Ovary (tissue), 9 donors: ENCODE results near the gene METTL3. TPM values are rescaled to one million over a fixed set of nuclear protein-coding genes. Genes with fewer than 3 reads are reported as not detected.

ENCODE experiments used
- DNase-seq, 5 donors: peaks; one replicate each; pipeline ENCODE4 v3.0.0-alpha.2; 2019 to 2020
- H3K27ac ChIP-seq, 2 donors: fragments of 200-600 bp; one replicate each; pipeline versions ENCODE4 v1.5.1 to v1.8.0; 2019 to 2022
- H3K27me3 ChIP-seq: fragments of 200-600 bp; one replicate; pipeline ENCODE4 v1.8.0; 2022
- H3K36me3 ChIP-seq: fragments of 200-600 bp; sonication (generic); one replicate; pipeline ENCODE4 v1.5.1; 2019
- H3K4me1 ChIP-seq: one replicate; pipeline ENCODE4 v1.8.1; 2013; ENCODE audit warnings: mild to moderate bottlenecking, moderate library complexity; ENCODE audit not compliant: insufficient read depth
- H3K4me3 ChIP-seq: fragments of 200-600 bp; sonication (generic); one replicate; pipeline ENCODE4 v1.5.1; 2017
- H3K9me3 ChIP-seq, 2 donors: fragments of 200-600 bp in 1 of 2; sonication (generic) in 1 of 2; one replicate each; pipeline versions ENCODE4 v1.5.1 to v1.8.1; 2013 to 2019; ENCODE audit warnings: mild to moderate bottlenecking in 1 of 2, moderate library complexity in 1 of 2
- CTCF ChIP-seq, 3 donors: fragments of 450-650 bp in 2 of 3; fragments of 200-600 bp in 1 of 3; IDR thresholded peaks; one replicate each; pipeline versions ENCODE4 v1.5.1 to v1.8.0; 2016 to 2022; ENCODE audit warnings: antibody characterized with exemption in 3 of 3, mild to moderate bottlenecking in 1 of 3
- EP300 ChIP-seq: sonication (generic); formaldehyde crosslinking; IDR thresholded peaks from one replicate; pipeline ENCODE4 v1.6.1; 2017; ENCODE audit warnings: antibody characterized with exemption
- POLR2A ChIP-seq: fragments of 450-650 bp; IDR thresholded peaks from one replicate; pipeline ENCODE4 v1.6.1; 2017; ENCODE audit warnings: antibody characterized with exemption, mild to moderate bottlenecking, moderate library complexity
- WGBS, 3 donors: extraction: QIAGEN DNeasy Blood & Tissue Kit in 1 of 3; methylation state at CpG; one replicate each; pipeline versions ENCODE4 v1.1.5 to v1.1.7; 2013 to 2017; 5-methylcytosine and 5-hydroxymethylcytosine counted together
- intact Hi-C, 4 donors: fragments of 100-400 bp; cut with DNase I; formaldehyde crosslinking; loops; one replicate each; pipeline versions ENCODE4 v1.11.0 to v1.15.1; 2022 to 2023
- polyA plus RNA-seq, 2 donors: library from polyadenylated mRNA; stranded (reverse); fragments of 200-250 nt in 1 of 2; fragments of 350-450 nt in 1 of 2; fragmentation: Illumina TruSeq in 1 of 2; extraction: RNeasy Lipid Tissue Mini Kit (QIAGEN cat#74804) in 1 of 2; gene quantifications; one replicate each; pipeline ENCODE4 v1.2.3, GENCODE V29; 2013 to 2014
- total RNA-seq, 7 donors: library from RNA; depleted of rRNA in 2 of 7; stranded (reverse); fragments of >200 nt in 2 of 7; fragmentation: NEBNext Ultra II Directional in 3 of 7; extraction: Animal tissue kit (Norgen Biotek cat#: 25700) in 3 of 7; gene quantifications; one replicate each; pipeline versions ENCODE4 v1.1.0 to v1.2.4, GENCODE V29; 2016 to 2023
- donor health status: DM: no; HTN: no; CAD: no; lungs with moderate emphysema.
- donor health status: DM: no; HTN: no; CAD: no.
- donor health status: Bipolar disorder and iron deficiency.
- donor health status: DM: yes; HTN: yes; CAD: no.
- donor health status: DM: no; HTN: no; CAD: no.
- donor health status: DM: yes; HTN: yes; CAD: no.

The METTL3 gene
- total and polyA plus RNA-seq, 9 donors, result 36.3 to 61.5 (median 40.9) TPM

DNA sequence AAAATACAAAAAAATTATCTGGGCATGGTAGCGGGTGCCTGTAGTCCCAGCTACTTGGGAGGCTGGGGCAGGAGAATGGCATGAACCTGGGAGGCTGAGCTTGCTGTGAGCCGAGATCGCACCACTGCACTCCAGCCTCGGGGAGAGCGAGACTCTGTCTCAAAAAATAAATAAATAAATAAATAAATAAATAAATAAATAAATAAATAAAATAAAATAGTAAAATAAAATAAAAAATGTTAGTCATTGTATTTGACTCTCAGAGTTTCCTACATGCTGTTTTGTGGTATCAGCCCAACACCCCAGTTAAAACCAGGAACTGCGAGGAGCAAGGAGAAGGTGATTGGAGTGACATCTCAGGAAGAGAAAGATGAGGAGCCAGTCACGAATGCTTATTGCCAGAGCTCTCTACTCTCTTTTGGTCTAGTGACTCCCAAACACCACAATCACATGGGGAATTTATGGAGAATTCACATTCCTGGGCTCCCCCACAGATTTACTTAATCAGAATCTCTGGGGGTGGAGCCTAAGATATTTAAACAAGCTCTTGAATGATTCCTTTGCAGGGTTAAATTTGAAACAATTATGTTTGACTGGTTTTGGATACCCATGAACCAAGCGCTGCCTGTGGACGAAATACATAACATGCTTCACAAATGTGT is 30.4 kb upstream of the METTL3 start:
- H3K4me1 ChIP-seq, result peaks cover 2% of the 10 kb centered on the region
- TF ChIP-seq EP300, result no peak
- TF ChIP-seq POLR2A, result no peak
- no peak for TF ChIP-seq CTCF (IDR thresholded peaks at IDR 0.05)
- DNase-seq, result no peak
- intact Hi-C loops, result no loop called here
- H3K36me3 ChIP-seq, result no peaks in the 10 kb centered on the region
- no peaks in the 10 kb centered on the region for H3K9me3 ChIP-seq
- H3K4me3 ChIP-seq, result no peak overlapping the region
- H3K27ac ChIP-seq, result no peak overlapping the region
- no peaks in the 10 kb centered on the region for H3K27me3 ChIP-seq
- WGBS, 3 donors, result 77 to 85% (median 82%) methylated on average over 9 of the region's 9 CpGs

- intact Hi-C loops, result no loop called here
- Histone ChIP-seq H3K9me3 (no peaks in the 10 kb centered on the region), H3K36me3 (no peaks in the 10 kb centered on the region), H3K27me3 (no peaks in the 10 kb centered on the region), H3K4me3 (no peak overlapping the region), H3K27ac (no peak overlapping the region), H3K4me1 (peaks cover 2% of the 10 kb centered on the region)
- WGBS, 3 donors, result 16 to 19% (median 16%) methylated on average over 3 of the region's 3 CpGs
- no peak for TF ChIP-seq CTCF (IDR thresholded peaks at IDR 0.05)
- no peak for TF ChIP-seq EP300
- TF ChIP-seq POLR2A, result no peak
- no peak for DNase-seq
These were observed 28.2 kb upstream of the METTL3 start for GRCh38 chr14:21539189-21539940.

GRCh38 chr14:21537090-21537424 is 25.9 kb upstream of the METTL3 start:
- peak overlapping the region; percentile 7 for H3K4me3 ChIP-seq
- intact Hi-C loops, result no loop called here
- H3K27ac ChIP-seq, result no peak overlapping the region
- H3K27me3 ChIP-seq, result no peaks in the 10 kb centered on the region
- DNase-seq, result no peak
- no peak for TF ChIP-seq EP300
- no peak for TF ChIP-seq POLR2A
- no peak for TF ChIP-seq CTCF (IDR thresholded peaks at IDR 0.05)
- no peaks in the 10 kb centered on the region for H3K36me3 ChIP-seq
- WGBS, 3 donors, result 2 to 6% (median 4%) methylated on average over 3 of the region's 3 CpGs
- peaks cover 2% of the 10 kb centered on the region for H3K4me1 ChIP-seq
- H3K9me3 ChIP-seq, result no peaks in the 10 kb centered on the region

- H3K4me3 ChIP-seq, result peak overlapping the region; percentile 7
- no peaks in the 10 kb centered on the region for H3K9me3 ChIP-seq
- 0 to 2% (median 1%) methylated on average over 25 of the region's 25 CpGs for WGBS, 3 donors
- H3K4me1 ChIP-seq, result peaks cover 2% of the 10 kb centered on the region
- no peak for DNase-seq
- no peaks in the 10 kb centered on the region for H3K36me3 ChIP-seq
- TF ChIP-seq POLR2A (no peak), CTCF (IDR thresholded peaks at IDR 0.05) (no peak), EP300 (no peak)
- no peak overlapping the region for H3K27ac ChIP-seq
- intact Hi-C loops, result no loop called here
- H3K27me3 ChIP-seq, result no peaks in the 10 kb centered on the region
These were observed 25.4 kb upstream of the METTL3 start for GRCh38 chr14:21536418-21537089.
